SKM-1 treated with dmso at 0.1 percent for 144 hours (cell line): Measurements from ENCODE around the gene C11orf71.

Experiments used
- DNase-seq: peaks from one replicate; lab custom pipeline; 2025; ENCODE audit not compliant: unreplicated experiment; lab: John Stamatoyannopoulos, UW

The C11orf71 gene

DNA sequence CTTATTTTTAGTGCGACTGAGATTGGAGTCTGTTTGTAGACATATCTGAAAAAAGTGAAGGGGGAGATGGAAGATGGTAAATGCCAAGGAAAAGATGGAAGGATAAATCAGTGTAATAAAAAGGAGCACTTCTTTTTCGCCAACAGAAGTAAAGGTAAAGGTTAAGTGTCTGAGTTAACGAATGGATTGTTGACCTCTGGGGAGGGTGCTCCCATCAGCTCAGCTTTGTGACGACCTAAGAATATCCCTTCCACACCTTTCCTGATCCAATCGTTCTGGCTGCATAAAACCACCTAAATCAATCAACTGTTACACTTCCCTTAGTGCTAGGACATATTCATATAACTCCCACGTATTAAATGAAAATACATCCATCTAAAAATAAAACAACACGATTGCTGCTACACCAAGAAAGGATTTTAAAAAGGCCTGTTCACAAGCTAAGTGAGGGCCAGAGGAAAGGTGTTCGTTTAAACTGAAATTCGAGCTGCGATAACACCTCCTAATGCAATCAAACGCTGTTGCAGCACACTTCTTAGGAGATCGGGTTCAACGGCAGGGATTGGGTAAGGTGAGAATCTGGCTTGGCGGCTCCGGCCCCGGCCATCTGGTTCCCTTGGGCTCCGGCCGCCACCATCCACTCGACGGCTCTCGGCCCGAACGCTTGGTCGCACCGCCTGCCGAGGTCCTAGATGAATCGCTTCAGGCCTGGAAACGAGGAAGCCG lies 658 bp downstream of the C11orf71 start:
- peak; percentile 43 for DNase-seq

DNA sequence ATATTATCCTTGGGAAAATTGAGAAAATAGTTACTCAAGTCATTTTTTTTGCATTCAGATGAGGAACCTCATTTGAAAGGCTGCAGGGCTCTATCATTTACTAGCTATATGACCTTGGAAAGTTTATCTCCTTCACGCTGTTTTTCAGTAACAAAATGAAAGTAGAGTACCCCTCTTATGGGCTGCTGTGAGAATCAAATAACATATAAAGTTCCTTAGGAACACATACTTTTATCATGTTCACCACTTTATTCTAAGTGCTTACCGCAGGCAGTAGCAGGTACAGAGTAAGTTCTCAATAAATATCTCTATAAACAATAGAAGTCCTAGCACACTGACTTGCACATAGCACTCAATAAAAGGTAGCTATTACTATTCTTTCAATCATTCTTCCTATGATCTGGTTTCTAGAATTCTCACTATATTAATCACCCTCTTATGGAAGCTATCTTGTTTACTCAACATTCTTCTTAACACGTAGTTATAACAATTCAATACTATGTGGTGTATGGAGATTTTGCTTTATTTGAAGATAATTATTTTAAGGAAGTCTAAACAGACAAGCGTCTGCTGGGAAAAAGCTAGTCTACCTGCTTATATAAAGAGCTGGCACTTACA lies 1.9 kb downstream of the C11orf71 start:
- no peak for DNase-seq

DNA sequence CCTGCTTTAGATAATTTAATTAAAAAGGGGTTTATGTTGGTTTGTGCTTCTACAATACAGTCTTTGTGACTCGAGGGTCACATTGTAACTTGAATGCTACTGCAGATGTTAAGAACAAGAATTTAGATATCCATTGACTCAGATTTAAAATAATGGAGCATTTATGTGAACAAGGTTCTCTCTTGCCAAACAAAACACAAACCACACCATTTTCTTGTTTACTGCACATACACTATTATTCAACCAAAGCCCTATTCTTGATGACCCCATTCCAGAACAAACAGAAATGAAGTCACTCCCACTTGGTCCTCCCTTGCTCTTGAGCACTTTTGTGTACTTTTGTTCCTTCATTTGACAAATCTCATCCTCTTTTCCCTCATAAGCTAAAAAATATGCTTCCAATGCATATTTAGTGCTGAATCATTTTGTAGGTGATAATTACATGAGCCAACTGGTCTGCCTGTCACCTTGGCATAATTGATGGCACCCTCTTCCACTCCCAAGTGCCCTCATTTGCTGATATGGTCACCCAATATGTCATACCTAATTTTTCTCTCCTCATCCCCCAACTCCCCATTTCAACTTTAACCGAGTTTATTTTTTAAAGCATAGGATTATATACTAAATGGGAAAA lies 2.8 kb downstream of the C11orf71 start:
- DNase-seq, result no peak

DNA sequence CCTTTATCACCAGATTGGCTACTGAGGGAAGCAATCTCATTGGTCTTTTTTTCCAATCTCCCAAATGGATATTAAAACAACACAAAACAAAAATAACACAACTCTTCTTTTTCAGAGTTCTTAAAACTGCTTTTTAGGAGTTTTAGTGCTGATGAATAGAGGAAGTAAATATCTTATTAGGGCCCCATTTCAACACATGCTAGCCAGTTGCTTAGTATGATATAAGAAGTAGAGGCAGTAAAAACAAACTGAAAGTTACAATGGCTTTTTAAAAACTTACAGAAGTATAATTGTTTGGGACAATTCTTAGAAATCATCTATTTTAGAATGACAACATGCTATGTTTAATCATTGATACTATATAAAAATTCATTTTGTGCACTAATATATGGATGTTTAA lies 3.4 kb downstream of the C11orf71 start:
- no peak for DNase-seq

DNA sequence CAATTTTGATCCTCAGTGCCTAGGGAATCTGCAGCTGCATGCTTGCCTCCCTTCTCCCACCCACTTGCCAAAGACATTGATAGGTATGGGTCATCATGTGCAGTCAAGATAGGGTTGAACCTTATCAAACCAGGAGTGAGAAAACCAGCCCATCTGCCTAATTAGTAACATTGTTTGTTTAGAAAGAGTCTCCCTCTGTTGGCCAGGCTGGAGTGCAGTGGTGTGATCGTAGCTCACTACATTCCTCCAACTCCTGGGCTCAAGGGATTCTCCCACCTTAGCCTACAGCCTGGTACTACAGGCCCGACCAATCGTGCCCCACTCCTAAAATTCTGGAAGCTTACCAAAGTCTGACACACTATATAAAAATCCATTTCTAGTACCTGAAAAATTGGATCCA lies 4.6 kb downstream of the C11orf71 start:
- DNase-seq, result no peak

DNA sequence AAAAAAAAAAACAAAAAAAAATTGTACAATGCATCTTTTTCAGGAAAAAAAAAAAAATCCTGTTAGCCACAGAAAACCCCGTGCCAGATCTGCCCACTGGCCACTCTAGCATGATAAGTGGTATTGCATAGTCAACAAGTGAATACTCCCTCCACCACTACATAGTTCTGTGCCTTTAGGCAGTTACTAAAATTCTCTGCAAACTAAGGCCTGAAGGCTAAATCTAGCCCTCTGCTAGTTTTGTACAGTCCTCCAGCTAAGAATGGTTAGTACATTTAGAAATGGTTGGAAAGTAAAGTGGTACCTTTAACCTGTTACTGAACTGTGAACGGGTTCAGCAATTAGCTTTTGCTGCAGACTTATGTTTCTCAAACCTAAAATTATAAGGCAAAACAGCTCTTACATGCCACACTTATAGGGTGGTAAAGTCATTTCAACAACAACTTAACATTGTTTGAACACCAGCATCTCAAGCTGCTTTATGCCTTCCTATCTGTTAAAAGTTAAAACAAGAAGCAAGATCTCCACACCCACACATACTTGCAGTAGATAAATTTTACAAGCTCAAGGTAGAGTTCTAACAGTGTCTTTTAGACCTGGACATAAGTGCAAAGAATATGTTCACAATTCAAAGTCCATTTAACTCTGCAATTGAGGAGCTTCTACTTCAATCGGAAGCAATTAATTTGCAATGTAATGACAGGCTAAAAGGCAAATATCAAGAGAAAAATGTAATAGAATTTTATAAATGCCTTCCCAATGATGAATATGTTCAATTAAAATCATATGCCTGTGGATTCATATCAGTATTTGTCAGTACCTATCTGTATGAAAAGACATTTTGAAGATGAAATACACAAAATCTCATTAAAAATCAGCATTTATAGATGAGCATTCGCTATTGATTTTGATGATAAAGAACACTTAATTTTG lies 7.3 kb downstream of the C11orf71 start:
- no peak for DNase-seq

DNA sequence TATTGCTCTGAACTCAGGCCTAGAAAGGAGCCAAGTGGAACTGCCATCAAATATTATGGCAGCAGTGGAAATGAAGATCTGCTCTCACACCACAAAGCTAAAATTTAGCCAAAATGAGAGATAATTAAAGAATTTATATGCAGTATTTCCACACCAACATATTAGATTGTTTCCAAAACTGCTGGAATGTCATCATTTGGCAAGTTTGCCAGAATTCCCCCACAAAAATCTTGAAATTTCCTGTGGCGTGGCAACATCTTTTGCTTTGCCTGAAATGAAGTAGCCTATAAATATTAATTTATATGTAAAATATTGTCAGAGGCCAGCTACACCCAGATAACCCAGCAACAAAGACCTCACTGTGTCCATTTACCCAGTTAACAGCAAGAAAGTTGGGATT lies 13.8 kb downstream of the C11orf71 start:
- DNase-seq, result no peak

DNA sequence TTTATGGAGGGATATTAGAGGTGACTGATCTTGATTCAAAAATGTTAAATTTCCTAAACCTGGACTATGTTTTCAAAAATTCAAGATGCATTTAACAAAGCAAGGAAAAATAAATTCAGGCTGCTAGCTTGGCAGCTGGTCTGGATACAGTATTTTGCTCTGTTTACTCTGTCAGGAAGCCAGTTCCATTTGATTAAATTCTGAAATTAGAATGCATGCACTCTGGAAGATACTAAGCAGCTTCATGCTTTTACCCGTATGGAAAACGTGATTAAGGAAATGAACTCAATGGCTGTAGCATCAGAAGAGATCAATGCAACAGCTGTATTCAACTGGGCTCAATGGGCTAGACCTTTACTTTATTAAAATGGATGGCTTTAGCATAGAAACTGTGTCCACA lies 14.2 kb downstream of the C11orf71 start:
- DNase-seq, result no peak

DNA sequence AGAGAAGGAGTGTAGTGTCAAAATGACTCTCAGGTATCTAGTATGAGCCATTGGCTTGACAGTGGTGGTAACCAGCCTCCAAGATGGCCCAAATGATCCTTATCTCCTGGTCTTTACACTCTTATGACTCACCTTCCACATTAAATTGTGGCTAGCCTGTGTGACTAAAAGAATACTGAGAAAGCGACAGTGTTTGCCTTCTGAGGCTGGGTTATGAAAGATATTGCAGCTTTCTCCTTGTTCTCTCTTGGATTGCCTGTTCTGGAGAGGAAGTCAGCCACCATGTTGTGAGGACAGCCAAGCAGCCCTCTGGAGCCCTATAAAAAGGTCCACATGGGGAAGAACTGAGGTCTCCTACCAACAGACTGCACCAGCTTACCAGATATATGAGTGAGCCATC lies 15.8 kb downstream of the C11orf71 start:
- DNase-seq, result no peak

DNA sequence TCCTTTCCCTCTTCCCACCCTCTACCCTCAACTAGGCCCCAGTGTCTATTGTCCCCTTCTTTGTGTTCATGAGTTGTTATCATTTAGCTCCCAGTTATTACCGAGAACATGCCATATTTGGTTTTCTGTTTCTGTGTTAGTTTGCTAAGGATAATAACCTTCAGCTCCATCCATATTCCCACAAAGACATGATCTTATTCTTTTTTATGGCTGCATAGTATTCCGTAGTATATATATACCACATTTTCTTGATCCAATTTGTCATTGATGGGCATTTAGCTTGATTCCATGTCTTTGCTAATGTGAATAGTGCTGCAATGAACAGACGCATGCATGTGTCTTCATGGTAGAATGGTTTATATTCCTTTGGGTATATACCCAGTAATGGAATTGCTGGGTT lies 17.8 kb downstream of the C11orf71 start:
- DNase-seq, result no peak

DNA sequence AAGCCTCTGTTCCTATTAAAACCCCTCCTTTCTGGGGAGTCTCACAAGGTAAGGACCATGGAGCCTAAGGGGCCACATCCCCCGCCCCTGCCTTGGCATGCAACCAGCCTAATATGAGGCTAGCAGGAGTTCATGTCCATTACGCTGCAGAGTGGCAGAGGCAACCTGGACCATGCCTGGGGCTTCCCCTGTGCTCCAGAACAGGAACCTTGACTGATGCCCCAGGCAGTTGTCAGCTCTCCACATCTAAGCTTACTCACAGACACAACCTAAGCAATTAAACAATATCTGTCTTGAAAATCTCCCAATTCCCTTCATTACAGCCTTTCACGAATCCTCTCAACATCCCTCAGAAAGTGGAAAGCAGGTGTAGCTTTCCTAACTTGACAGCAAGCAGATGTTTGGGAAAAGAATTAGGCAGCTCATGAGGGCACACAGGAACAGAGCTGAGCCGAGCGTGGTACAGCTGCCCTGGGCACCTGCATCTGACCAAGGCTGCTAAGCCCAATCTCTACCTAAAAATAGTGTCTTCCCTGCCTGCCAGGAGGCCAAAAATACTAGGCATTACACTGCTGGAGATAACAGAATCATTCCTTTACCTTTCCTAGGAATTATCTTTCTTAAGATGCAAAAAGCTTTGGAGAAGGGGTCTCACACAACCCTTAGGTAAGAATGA lies 20.8 kb downstream of the C11orf71 start:
- no peak for DNase-seq

DNA sequence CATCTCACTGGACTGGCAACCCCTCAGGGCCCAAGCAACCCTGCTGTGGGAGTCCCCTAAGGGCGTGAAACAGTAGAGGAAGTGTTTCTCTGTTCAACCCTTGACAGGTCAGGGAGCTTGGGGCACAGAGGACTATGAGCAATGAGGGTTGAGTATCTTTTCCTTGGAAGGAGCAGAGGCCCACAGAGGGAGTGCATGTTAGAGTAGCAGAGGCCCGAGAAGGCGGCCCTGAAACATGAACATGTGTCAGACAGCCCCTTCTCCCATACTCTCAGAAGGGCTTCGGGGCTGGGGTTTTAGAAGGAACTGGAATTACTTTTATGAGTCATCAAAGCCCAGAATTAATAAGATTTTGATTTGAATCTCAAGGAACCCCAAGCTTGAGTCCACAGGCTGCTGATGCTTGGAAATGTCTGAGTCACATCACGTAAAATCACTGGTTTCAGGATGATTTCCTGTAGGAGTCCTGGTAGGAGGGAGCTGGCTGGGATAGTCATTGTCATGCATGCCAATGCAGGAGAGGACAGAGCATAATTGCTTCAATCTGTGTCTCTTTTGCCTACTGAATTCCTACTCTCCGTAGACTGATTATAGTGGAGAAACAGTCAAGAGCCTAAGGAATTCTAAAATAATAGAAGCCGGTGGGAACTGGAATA lies 22.6 kb downstream of the C11orf71 start:
- DNase-seq, result no peak

DNA sequence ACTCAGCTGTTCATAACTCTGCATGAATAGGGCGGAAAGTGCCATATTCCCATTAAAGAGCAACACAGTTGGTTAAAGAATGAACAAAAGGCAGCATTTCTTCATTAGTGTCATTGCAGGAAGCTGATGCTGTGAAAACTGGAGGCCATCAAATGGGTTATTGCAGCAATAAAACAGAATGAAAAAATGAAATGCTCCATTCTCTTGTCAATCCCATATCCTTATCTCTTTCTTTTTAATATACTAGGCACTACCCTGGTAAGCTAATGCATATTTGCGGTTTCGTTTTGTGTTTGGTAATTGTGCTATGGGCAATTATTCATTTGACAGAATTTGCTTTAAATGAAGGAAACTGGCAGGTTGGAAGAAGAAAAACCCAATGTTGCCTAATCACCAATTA lies 25.3 kb downstream of the C11orf71 start:
- DNase-seq, result no peak

DNA sequence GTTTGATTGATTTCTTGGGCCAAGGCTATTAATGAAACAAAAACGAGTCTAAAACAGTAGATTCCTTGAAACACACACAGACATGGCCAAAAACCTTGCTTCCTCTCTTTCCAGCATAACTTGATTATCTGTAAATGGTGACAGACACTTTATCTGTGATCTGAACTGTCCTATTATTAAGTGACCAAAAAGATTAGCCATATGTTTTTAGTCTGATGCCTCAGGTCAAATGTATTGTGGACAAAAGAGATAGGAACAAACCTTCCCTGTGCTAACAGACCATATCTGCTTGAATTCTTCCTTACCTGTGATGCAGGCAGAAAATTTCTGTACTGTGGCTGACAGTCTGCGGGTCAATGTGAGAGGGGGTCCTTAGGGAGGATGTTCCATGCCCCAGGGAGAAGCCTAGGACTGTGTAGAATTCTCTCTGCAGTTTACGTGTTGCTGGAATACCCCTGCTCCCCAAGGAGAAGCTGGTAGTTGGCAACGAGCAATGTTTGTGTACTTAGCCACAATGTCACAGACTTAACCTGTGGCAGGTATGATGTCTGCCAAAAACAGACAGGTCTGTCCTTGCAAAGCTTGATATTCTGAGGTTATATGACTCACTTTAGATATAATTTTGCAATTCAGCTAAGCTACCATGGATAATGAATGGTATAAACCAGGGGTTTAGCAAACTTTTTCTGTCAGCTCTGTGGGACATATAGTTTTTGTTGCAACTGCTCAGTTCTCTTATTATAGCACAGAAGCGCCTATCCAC lies 31.2 kb downstream of the C11orf71 start:
- DNase-seq, result no peak

DNA sequence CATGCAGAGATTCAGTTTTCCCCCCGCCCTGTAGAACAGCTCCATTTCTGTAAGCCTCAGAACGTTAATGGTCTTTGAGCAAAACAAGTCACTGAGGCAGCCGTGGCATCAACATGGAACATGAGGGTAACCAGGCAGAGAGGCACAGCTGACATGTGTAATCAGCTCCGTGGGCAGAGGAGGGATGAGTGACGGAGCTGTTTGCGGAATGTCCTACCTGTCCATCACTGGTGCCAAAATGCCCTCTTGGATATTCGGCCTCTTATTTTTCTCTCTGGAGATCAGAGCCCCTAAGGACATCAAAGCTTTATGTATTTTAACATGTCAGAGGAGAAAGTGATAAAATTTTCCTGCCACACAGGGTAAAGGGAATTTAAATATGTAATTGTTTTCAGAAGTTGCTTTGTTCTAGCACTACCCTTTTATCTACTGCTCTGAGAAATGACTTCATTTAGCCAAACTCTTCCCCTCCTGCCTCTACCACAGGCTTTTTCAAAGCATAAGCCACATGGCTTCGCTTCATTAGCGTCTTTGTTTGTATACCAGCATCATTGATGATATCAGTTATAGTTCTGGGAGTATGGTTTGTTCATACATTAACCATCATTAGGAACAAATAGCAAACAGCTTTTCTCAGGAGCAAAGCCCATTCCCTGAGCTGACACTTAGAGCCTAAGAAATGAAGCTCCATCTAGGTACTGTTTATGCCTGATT lies 32.9 kb downstream of the C11orf71 start:
- no peak for DNase-seq

DNA sequence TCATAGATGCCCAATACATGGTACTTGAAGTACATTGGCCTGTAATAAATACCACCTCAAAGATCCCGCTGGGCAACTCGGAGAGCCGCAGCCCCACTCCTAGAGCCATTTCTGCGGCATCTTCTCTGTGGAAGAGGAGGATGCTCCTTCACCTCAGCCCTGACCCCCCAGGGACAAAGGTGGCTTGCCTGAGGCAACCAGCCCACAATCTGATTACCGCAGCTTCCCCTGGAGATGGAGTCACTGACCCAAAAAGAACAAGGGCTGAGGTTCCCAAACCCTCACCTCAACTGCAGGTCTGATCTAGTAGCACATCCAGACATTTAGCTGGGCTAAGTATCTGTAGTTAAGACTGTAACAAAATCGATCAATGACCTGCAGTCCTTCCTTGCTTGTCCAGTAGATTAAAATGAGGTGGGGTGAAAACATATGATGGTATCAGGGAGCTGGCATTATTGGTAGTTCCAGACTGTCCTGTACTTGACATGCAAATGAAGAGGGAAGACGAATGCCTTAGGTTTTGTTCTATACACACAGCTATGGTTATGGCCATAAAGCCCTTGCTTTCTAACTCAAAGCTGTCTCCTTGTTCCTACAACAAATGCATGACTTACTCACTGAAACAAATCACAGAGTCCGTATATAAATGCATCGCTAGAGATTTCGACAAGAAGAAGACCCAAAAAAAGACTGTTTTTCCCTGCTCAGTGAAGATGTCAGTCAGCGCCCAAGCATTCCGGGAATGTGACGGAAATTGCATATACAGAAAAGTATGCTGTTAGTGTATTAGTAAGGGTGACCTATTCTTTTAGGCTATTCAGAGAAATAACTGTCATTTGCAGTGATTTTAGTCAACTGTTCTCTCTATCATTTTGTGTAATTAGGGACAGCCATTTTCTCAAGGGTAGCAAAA lies 33.7 kb downstream of the C11orf71 start:
- no peak for DNase-seq

DNA sequence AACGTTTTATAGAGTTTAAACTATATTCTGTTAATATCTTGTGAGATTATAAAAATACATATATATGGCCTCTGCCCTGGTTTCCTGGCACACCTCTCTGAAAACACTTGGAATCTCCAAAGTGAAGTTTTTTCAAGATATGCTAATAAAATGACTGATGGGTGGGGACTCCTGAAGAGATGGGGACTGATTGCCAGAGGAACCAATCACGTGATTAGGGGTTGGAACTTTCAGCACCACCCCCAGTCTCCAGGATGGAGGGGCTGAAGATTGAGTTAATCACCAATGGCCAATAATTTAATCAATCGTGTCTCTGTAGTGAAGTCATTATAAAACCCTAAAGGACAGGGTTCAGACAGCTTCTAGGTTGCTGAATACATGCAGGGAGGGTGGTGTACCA lies 37.4 kb downstream of the C11orf71 start:
- no peak for DNase-seq

DNA sequence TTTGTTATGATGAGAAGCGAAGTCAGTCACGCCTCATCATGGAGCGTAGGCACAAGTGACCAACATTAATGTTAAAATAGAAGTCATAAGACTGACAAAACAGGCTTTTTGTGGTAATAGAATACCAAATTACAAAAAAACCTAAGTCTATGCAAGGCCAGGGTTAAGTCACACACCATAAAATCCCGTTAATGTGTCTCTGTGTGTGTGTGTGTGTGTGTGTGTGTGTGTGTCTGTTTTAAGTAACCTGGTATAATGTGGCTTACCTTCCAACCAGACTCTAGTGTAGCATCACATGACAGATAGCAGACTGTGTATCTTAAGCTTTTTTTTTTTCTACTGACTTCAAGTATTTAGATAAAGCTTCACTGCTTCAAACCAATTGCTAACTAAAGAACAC lies 38.0 kb downstream of the C11orf71 start:
- no peak for DNase-seq
